PFSK-1 (cell line): Measurements from ENCODE around the gene PLOD2.

Experiments used
- FOXP2 ChIP-seq: optimal IDR thresholded peaks from 2 replicates; pipeline ENCODE3; 2011; ENCODE audit warnings: borderline replicate concordance, control low read depth, inconsistent platforms; ENCODE audit not compliant: insufficient read depth; ENCODE audit errors: extremely low read length, extremely low read depth
- POLR2AphosphoS5 ChIP-seq: IDR thresholded peaks from 2 replicates; pipeline ENCODE4 v1.6.1; 2012; ENCODE audit warnings: low read depth, mild to moderate bottlenecking, control low read depth, low read length, moderate library complexity
- TAF1 ChIP-seq: IDR thresholded peaks from 2 replicates; pipeline ENCODE4 v1.6.1; 2012; ENCODE audit warnings: low read length, control low read depth, borderline replicate concordance; ENCODE audit not compliant: insufficient read depth
- TF ChIP-seq, protein P1 (sequence below), 2 experiments: IDR thresholded peaks; 2 replicates each; pipeline versions ENCODE4 v1.6.1 to v1.8.0; 2011 to 2012; ENCODE audit warnings: low read depth in 2 of 2, low read length in 2 of 2, control low read depth in 1 of 2, inconsistent platforms in 1 of 2, mild to moderate bottlenecking in 1 of 2, moderate library complexity in 1 of 2; ENCODE audit not compliant: insufficient read depth in 1 of 2

DNA sequence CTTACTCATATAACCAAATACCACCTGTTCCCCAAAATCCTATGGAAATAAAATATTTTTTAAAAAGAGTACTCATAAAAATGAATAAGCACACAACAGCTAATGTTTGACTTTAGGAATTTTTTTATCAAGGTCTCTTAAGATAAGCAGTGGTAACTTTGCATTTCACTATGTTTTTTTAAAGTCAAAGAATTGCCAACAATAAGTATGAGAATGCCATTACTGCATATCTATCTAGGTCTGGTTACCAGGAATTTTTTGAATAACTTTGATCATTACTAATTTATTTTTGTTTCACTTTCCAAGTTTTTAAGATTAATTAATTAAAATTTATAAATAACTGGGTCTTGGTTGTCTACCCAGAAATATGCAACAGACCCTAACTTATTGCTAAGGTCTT, 48.4 kb upstream of the PLOD2 start:
- TF ChIP-seq TAF1 (no peak), FOXP2 (no peak), POLR2AphosphoS5 (no peak)
- TF ChIP-seq, protein P1, sequence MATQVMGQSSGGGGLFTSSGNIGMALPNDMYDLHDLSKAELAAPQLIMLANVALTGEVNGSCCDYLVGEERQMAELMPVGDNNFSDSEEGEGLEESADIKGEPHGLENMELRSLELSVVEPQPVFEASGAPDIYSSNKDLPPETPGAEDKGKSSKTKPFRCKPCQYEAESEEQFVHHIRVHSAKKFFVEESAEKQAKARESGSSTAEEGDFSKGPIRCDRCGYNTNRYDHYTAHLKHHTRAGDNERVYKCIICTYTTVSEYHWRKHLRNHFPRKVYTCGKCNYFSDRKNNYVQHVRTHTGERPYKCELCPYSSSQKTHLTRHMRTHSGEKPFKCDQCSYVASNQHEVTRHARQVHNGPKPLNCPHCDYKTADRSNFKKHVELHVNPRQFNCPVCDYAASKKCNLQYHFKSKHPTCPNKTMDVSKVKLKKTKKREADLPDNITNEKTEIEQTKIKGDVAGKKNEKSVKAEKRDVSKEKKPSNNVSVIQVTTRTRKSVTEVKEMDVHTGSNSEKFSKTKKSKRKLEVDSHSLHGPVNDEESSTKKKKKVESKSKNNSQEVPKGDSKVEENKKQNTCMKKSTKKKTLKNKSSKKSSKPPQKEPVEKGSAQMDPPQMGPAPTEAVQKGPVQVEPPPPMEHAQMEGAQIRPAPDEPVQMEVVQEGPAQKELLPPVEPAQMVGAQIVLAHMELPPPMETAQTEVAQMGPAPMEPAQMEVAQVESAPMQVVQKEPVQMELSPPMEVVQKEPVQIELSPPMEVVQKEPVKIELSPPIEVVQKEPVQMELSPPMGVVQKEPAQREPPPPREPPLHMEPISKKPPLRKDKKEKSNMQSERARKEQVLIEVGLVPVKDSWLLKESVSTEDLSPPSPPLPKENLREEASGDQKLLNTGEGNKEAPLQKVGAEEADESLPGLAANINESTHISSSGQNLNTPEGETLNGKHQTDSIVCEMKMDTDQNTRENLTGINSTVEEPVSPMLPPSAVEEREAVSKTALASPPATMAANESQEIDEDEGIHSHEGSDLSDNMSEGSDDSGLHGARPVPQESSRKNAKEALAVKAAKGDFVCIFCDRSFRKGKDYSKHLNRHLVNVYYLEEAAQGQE (IDR thresholded peaks at IDR 0.05; ENCODE audit: insufficient read depth in 1 of 2, low read depth in 2 of 2, low read length in 2 of 2) = no peak
